H1 (cell line): ENCODE data around the gene DECR2. TPM values are rescaled to one million over a fixed set of nuclear protein-coding genes. Genes with fewer than 3 reads are reported as not detected.

Experiments
- BCL11A ChIP-seq, 2 experiments: IDR thresholded peaks; one replicate each; pipeline ENCODE4 v1.6.1; 2011; ENCODE audit warnings: low read depth in 2 of 2, low read length in 2 of 2, mild to moderate bottlenecking in 2 of 2
- polyA plus RNA-seq, 7 experiments: library from polyadenylated mRNA; depleted of rRNA in 3 of 7; stranded (reverse) in 5 of 7; unstranded in 2 of 7; fragments of >200 nt in 5 of 7; fragments of 200-250 nt in 2 of 7; gene quantifications; 1 replicate in 5 of 7; 2 replicates in 1 of 7; 4 replicates in 1 of 7; pipeline versions ENCODE4 v1.2.1 to v1.2.3, GENCODE V29; 2011 to 2013; ENCODE audit warnings: missing spikeins in 2 of 7, mixed read lengths in 2 of 7
- total RNA-seq: library from RNA; stranded (reverse); fragmentation: NEBNext Ultra II Directional; extraction: Animal tissue kit (Norgen Biotek cat#: 25700); gene quantifications from 2 replicates; pipeline ENCODE4 v1.2.1, GENCODE V29; 2021

DECR2 gene
- total and polyA plus RNA-seq, 2 of the 8 experiments (the other 6 are each of a cell fraction or from before 2014, with no cell fraction given): 28.2 to 39.9 TPM

GRCh38 chr16:368388-369158 lies 33.1 kb upstream of the DECR2 start (continued):
- TF ChIP-seq BCL11A (IDR thresholded peaks at IDR 0.05; ENCODE audit: low read depth in 2 of 2, low read length in 2 of 2): no peak
